ENCODE data around the gene NDUFA8. TPM values are rescaled to one million over a fixed set of nuclear protein-coding genes. Genes with fewer than 3 reads are reported as not detected.
A peak's percentile ranks its signal among the peaks of the same experiment; 100 is the strongest.

NDUFA8 gene
- total and polyA plus RNA-seq, 2 donors (not counting 1 experiment from before 2014, with no cell fraction given) = 26.6 to 90.2 TPM

DNA sequence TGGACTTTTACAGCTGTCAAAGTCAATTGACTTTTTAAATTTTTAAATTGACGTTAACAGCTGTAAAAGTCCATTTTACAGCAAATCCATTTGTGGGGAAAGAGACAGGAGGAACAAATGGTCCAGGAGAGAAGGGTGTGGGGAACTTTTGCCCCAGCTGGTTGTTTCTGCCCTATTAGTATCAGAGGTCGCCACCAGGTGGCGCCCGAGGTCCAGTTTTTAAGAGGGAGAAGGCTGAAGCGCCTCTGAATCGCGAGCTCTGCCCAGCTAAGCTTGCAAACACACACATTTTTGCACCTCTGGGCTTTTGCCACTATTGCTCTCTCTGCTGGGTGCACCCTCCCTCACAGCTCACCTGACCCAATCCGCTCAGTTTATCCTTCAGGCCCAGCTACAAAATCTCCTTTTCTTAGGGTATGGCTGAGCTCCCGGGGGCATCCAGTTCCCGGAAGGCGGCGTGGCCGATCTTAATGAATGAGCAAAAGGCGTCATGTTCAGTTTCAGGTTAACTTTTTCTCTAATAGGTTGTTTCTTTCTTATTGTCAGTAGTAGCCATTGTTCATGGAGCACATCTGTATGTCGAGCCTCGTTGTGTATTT is 60.2 kb downstream of the NDUFA8 start:
- Histone ChIP-seq H3K4me2 (ENCODE audit: extremely low read depth, insufficient read depth, low read length) (no peak overlapping the region), H4K20me1 (ENCODE audit: control insufficient read depth, extremely low read depth, insufficient read depth, low read length) (no peaks in the 10 kb centered on the region), H3K9me3 (ENCODE audit: control insufficient read depth, insufficient read depth, low read depth, low read length) (no peaks in the 10 kb centered on the region), H3K4me3 (replicated peaks in 1 of 4; ENCODE audit: control extremely low read depth in 1 of 4, insufficient read depth in 1 of 4, low read depth in 3 of 4, low read length in 4 of 4) (no peak overlapping the region), H3K36me3 (ENCODE audit: control insufficient read depth, insufficient read depth, low read length) (no peaks in the 10 kb centered on the region), H3K4me1 (ENCODE audit: control insufficient read depth, extremely low read depth, insufficient read depth, low read length) (no peaks in the 10 kb centered on the region), H3K27me3 (ENCODE audit: control insufficient read depth, insufficient read depth, low read length) (peaks cover 9% of the 10 kb centered on the region), H3K27ac (ENCODE audit: insufficient read depth, low read length) (no peak overlapping the region), H3K9ac (ENCODE audit: insufficient read depth, low read length) (no peak overlapping the region), H3K79me2 (ENCODE audit: control insufficient read depth, insufficient read depth, low read length) (no peaks in the 10 kb centered on the region), H2AFZ (ENCODE audit: low read length) (no peak overlapping the region)
- TF ChIP-seq EZH2 (IDR thresholded peaks at IDR 0.05; ENCODE audit: low read length, missing control alignments) (no peak), CTCF (conservative IDR thresholded peaks at IDR 0.05 in 1 of 2, IDR thresholded peaks at IDR 0.05 in 1 of 2; ENCODE audit: low read depth in 1 of 2, low read length in 2 of 2) (peak; percentile 75 to 76)
- peak; percentile 51 to 80 for DNase-seq (ENCODE audit: low read depth in 2 of 2)

DNA sequence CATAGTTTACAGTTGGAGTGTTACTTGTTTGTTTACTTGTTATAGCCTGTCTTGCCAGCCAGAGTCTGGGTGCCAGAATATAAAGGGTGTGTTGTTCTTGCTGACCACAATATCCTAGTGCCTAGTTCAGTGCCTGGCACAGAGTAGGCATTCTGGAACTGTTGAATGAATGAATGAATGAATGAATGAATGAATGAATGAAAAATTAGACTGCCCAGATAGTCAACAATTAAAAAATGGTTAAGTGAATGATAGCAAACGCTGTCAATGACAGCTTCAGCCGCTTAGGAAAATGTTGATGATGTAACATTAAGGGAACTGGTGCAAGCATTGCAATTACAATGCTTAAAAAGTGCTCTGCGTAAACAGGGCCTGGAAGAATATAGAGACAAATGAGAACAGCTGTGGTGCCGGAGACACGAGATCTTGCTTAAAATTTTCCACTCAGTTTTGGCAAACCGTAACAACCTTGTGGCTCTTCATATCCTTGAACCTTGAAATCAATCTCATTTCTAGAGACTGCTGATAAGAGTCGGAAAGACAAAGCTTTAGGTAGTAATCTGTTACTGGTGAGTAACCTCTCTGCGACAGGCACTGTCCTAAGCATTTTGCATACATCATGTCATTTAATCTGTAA is 61.8 kb downstream of the NDUFA8 start:
- Histone ChIP-seq H3K36me3 (ENCODE audit: control insufficient read depth, insufficient read depth, low read length) (no peaks in the 10 kb centered on the region), H4K20me1 (ENCODE audit: control insufficient read depth, extremely low read depth, insufficient read depth, low read length) (no peaks in the 10 kb centered on the region), H2AFZ (ENCODE audit: low read length) (no peak overlapping the region), H3K27me3 (ENCODE audit: control insufficient read depth, insufficient read depth, low read length) (peaks cover 9% of the 10 kb centered on the region), H3K4me3 (replicated peaks in 1 of 4; ENCODE audit: control extremely low read depth in 1 of 4, insufficient read depth in 1 of 4, low read depth in 3 of 4, low read length in 4 of 4) (no peak overlapping the region), H3K9me3 (ENCODE audit: control insufficient read depth, insufficient read depth, low read depth, low read length) (no peaks in the 10 kb centered on the region), H3K27ac (ENCODE audit: insufficient read depth, low read length) (no peak overlapping the region), H3K9ac (ENCODE audit: insufficient read depth, low read length) (no peak overlapping the region), H3K4me2 (ENCODE audit: extremely low read depth, insufficient read depth, low read length) (no peak overlapping the region), H3K4me1 (ENCODE audit: control insufficient read depth, extremely low read depth, insufficient read depth, low read length) (peaks cover 3% of the 10 kb centered on the region), H3K79me2 (ENCODE audit: control insufficient read depth, insufficient read depth, low read length) (no peaks in the 10 kb centered on the region)
- TF ChIP-seq EZH2 (IDR thresholded peaks at IDR 0.05; ENCODE audit: low read length, missing control alignments) (no peak), CTCF (conservative IDR thresholded peaks at IDR 0.05 in 1 of 2, IDR thresholded peaks at IDR 0.05 in 1 of 2; ENCODE audit: low read depth in 1 of 2, low read length in 2 of 2) (no peak)
- DNase-seq (ENCODE audit: low read depth in 2 of 2) = peak in 1 of 2 donors; percentile 60

DNA sequence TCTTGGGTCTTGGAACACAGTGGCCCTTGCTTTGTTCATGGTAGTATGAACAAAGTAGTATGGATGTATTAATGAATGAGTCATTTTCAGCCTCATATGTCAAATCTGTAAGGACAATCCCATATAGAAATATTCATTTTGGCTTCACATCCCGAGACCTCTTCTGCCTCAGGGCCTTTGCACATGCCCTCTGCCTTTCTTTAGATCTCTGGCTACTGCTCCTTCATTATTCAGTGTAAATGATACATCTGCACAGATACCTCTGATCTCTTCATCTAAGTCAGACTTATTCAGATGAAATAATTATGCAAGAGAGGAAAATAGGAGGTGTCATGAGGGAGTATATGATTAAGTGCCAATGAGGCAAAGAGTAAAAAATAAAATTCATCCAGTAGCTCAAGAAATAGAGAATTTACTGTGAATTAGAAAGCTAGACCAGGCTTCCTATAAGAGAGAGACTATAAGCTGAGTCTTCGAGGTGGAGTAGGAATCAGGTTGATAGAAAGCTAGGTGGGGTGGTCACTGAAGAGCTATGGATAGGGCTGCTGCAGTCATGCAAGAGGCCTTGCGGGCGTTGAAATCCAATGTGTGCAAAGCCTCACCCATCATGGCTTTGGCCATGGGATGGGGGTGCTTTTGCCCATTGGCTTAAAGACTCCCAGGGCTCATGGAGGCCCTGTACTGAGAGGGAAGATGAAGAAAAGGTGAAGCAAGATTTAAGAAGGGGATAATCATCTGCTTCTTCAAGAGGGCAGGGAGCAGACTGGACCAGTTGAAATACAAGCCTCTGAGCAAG is 62.8 kb downstream of the NDUFA8 start:
- Histone ChIP-seq H3K27me3 (ENCODE audit: control insufficient read depth, insufficient read depth, low read length) (peaks cover 9% of the 10 kb centered on the region), H2AFZ (ENCODE audit: low read length) (no peak overlapping the region), H3K4me2 (ENCODE audit: extremely low read depth, insufficient read depth, low read length) (no peak overlapping the region), H3K36me3 (ENCODE audit: control insufficient read depth, insufficient read depth, low read length) (no peaks in the 10 kb centered on the region), H3K4me3 (replicated peaks in 1 of 4; ENCODE audit: control extremely low read depth in 1 of 4, insufficient read depth in 1 of 4, low read depth in 3 of 4, low read length in 4 of 4) (no peak overlapping the region), H3K9me3 (ENCODE audit: control insufficient read depth, insufficient read depth, low read depth, low read length) (no peaks in the 10 kb centered on the region), H3K4me1 (ENCODE audit: control insufficient read depth, extremely low read depth, insufficient read depth, low read length) (peaks cover 8% of the 10 kb centered on the region), H3K27ac (ENCODE audit: insufficient read depth, low read length) (no peak overlapping the region), H3K9ac (ENCODE audit: insufficient read depth, low read length) (no peak overlapping the region), H4K20me1 (ENCODE audit: control insufficient read depth, extremely low read depth, insufficient read depth, low read length) (no peaks in the 10 kb centered on the region), H3K79me2 (ENCODE audit: control insufficient read depth, insufficient read depth, low read length) (peaks cover 8% of the 10 kb centered on the region)
- no peak for DNase-seq (ENCODE audit: low read depth in 2 of 2)
- no peak for TF ChIP-seq EZH2 (IDR thresholded peaks at IDR 0.05; ENCODE audit: low read length, missing control alignments)
- TF ChIP-seq CTCF (conservative IDR thresholded peaks at IDR 0.05 in 1 of 2, IDR thresholded peaks at IDR 0.05 in 1 of 2; ENCODE audit: low read depth in 1 of 2, low read length in 2 of 2) = no peak

All from fibroblast of lung (primary cell).